OCI-M2 (cell line): ENCODE results near the gene RIC1.
"Not testable (repeated sequence)": the region's sequence is repeated elsewhere in the genome, so short reads cannot be mapped to it uniquely, and the experiment has no call there.

Experiments used
- DNase-seq: peaks from one replicate; lab custom pipeline; 2025; ENCODE audit not compliant: unreplicated experiment; lab: John Stamatoyannopoulos, UW

RIC1 gene

DNA sequence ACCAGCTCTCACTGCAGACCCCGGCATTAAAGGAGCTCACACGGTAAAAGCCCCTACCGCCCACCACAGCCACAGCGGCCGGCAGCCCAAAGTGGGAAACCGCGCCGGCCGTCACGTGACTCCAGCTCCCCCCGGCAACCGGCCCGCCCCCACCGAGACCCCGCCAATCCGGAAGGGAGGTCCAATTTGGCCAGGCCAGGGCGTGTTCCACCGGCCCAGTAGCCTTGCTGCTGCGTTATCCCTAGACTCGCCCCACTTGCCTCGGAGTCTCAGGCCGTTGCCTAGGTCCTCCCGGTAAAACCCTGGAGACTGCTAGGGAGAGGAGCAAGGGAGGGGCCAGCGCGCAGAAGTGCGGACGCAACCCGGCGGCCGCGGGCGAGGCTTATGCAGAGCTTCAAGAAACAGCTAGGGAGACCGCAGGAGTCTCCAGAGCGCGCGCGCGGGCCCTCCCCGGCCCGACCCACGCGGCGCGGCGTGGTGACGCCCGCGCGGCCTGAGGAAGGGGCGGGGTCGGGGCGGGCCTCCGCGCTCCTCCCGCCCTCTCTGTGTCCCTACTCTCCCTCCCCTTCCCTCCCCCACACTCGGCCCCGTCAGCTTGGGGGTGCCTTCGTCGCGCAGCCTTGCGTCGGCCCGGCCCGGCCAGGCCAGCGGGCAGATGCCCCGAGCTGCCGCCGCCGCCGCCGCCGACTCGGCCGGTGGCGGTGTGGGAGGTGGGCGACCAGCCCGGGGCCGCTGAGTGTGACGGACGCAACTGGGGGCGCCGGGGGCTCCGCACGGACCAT is at the start of gene RIC1:
Gene RIC1, plus strand, starts transcription at position 578 of the 782 bp plus-strand sequence. Its CDS starts 203 bp downstream, at position 781.
- DNase-seq = no peak

GRCh38 chr9:5579881-5580280 is 49.0 kb upstream of the RIC1 start:
- no peak for DNase-seq

DNA sequence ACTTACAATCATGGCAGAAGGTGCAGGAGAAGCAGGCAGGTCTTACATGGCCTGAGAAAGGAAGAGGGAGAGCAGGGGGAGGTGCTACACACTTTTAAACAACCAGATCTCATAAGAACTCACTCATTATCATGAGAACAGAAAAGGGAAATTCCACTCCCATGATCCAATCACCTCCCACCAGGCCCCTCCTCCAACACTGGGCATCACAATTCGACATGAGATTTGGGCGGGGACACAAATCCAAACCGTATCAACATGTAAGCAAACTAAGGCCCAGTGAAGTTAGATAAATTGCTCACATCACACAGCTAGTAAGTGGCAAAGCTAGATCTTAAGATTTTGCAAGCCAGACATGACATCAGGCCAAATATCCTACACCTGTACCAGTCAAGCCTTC is 48.3 kb upstream of the RIC1 start:
- no peak for DNase-seq

- not testable (repeated sequence) for DNase-seq
Measured at GRCh38 chr9:5581706-5582105, 47.2 kb upstream of the RIC1 start.

- DNase-seq = no peak
Measured at GRCh38 chr9:5582835-5583195, 46.1 kb upstream of the RIC1 start.

- DNase-seq = no peak
Measured at GRCh38 chr9:5586391-5586802, 42.5 kb upstream of the RIC1 start.

DNA sequence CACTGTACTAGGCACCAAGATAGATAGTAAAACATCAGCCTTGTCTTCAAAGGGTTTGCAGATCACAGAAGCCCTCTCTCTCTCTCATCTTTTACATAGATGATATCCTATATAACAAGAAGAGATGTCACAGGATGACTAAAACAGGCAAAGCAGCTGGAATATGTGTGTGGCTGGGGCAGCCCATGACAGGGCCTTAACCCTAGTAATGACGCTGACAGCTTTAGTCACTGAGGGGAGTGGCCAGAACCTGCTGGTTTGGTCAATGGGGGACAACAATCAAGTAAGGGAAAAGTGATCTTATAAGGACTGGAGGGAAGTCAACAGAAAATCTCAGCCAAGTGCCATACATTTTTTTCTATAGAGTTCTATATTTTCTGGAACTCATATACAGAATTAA is 41.9 kb upstream of the RIC1 start:
- no peak for DNase-seq

DNA sequence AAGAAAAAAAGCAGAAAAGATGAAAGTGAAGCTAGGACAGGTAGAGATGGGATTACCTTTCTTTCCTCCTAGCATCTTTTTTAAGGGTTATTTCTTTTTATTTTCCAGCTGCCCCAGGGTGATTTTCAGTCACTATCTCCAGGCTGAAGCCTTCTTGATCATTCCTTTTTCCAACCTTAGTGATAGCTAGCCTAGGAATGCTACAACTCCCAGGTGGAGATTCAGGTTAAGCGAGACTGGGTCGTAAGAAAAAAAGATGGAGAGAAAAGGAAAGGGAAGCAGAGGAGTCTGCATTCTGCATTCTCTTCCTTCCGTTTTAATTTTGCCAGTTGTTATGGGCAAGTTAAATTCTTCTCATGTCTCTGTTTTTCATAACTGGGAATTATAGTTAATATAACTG is 36.7 kb upstream of the RIC1 start:
- no peak for DNase-seq

- DNase-seq = no peak
Measured at GRCh38 chr9:5592904-5593303, 36.0 kb upstream of the RIC1 start.

- no peak for DNase-seq
Measured at GRCh38 chr9:5593904-5594303, 35.0 kb upstream of the RIC1 start.

DNA sequence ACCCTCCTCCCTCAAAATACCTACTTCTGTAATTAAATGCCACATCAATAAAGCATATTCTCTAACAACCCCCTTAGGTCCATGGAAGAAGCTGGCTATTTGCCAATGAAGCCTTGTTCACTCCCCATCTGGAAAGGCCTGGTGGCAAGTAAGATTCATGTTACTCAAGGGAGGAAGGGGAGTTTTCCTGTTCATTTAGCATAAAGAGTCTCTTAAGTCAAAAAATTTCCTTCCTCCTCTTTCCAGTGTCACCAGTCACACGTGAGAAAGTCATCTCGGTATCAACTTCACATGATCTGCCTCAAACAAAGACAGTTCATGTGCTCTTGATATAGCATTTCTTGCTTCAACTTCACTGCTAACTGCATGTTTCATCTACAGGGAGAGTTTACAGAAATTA is 32.7 kb upstream of the RIC1 start:
- no peak for DNase-seq

GRCh38 chr9:5608298-5609225 is 20.3 kb upstream of the RIC1 start:
- DNase-seq = no peak

- no peak for DNase-seq
Measured at GRCh38 chr9:5609226-5609596, 19.7 kb upstream of the RIC1 start.

DNA sequence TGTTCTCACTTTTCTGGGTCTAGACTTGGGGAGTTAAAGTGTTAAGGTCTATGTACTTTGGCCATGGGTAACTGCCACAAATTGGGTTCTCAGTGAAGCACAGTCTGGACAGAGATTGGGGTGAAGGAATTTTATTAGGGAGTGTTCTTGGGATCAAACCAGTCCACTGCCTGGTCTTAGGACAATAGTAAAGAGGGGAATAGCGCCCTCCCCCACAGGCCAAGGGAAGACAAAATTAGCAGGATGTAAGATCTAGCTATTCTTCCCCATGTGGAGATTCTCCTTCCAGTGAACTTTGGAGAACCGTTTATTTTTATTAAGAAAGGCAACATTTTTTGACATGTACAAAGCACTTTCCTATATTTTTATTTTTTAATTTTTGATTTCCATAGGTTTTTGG is 18.4 kb upstream of the RIC1 start:
- DNase-seq = no peak

- no peak for DNase-seq
Measured at GRCh38 chr9:5611321-5612184, 17.4 kb upstream of the RIC1 start.

DNA sequence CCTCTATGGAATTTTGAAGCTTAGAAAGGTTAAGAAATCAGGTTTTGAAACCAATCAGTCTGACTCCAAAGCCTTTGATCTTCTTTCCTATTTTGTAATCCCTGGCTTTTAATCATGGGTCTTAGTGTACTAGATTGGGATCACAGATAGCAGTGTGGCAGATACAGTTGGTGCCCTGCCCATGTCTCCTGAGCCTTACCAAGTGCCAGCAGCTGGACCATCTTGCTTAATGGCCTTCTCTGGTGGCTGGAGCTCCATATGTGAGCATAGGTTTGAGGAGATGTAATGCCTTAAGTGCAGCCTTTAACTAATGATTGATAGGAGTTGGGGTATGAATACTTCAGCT is 16.7 kb upstream of the RIC1 start:
- no peak for DNase-seq

- no peak for DNase-seq
Measured at GRCh38 chr9:5614192-5614591, 14.7 kb upstream of the RIC1 start.

DNA sequence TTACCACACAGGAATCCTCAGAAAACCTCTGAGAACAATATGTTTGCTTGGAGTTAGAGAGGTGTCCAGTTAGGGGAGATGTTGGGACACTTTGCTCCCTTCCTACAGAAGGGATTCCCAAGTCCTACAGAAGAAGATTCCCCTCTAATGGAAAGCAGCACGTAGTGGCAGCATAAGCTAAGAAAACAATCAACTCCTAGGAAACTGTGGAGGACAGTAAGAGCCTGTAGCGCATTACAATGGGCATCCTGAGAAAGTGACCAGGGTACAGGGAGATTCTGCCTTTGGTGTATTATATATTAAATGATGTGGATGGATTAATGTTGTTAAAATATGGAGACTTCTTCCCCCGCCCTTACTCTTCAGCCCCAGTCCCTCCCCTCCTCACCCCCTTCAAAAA is 13.9 kb upstream of the RIC1 start:
- DNase-seq = no peak

DNA sequence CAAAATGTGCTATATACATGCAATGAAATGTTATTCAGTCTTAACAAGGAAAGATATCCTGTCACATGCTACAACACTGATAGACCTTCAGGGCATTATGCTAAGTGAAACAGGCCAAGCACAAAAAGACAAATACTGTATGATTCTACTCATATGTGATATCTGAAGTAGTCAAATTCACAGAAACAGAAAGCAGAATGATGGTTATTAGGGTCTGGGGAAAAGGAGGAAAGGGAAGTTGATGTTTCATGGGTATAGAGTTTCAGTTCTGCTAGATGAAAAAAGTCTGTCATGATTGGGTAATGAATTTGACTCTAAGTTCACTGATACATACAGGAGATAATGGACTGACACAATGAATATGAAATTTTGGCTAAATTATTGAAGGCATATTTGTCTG is 11.2 kb upstream of the RIC1 start:
- no peak for DNase-seq

DNA sequence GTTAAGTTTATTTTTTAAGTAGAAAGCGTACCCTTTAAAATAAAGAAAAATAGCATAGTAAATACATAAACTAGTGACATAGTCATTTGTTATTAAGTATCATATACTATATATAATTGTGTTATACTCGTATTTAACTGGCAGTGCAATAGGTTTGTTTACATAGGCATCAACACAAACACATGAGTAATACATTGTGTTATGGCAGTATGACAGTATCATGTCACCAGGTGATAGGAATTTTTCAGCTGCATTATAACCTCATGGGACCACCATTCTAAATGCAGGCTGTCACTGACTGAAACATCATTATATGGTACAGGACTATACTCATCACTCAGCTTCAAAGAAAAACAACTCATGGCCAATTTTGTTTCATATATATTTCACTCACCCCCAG is 8.4 kb upstream of the RIC1 start:
- no peak for DNase-seq

GRCh38 chr9:5621327-5621726 is 7.6 kb upstream of the RIC1 start:
- no peak for DNase-seq
